Motor neuron (in vitro differentiated cells): ENCODE measurements around the gene P2RY10. TPM values are rescaled to one million over a fixed set of nuclear protein-coding genes. Genes with fewer than 3 reads are reported as not detected.
"Not testable (repeated sequence)": the region's sequence is repeated elsewhere in the genome, so short reads cannot be mapped to it uniquely, and the experiment has no call there.

Experiments
- ATAC-seq, 8 experiments: fragments of 200-7000 bp; cut with Tn5 transposase; replicated peaks in 6 of 8; 2 replicates each; pipeline ENCODE4 v1.8.0; 2021; ENCODE audit warnings: mild to moderate bottlenecking in 8 of 8, moderate library complexity in 8 of 8
- H3K27ac ChIP-seq, 2 donors: fragments of 250-450 bp; sonication (Bioruptor Pico); 2 replicates each; pipeline ENCODE4 v1.9.0; 2021; ENCODE audit warnings: antibody characterized with exemption in 2 of 2, mild to moderate bottlenecking in 2 of 2, moderate library complexity in 1 of 2
- H3K4me1 ChIP-seq, 2 donors: fragments of 250-450 bp; sonication (Bioruptor Pico); replicated peaks in 1 of 2; 2 replicates each; pipeline ENCODE4 v1.6.1; 2021; ENCODE audit warnings: antibody characterized with exemption in 2 of 2, mild to moderate bottlenecking in 2 of 2, moderate library complexity in 1 of 2
- H3K4me3 ChIP-seq, 5 donors: fragments of 250-450 bp; sonication (Bioruptor Pico); 2 replicates each; pipeline ENCODE4 v1.9.0; 2021; ENCODE audit warnings: antibody characterized with exemption in 5 of 5, mild to moderate bottlenecking in 5 of 5, moderate library complexity in 4 of 5
- WGBS, 10 experiments: fragments of 450-650 bp; shearing (Covaris generic); methylation state at CpG; one replicate each; pipeline ENCODE4 v1.0.0; 2022; 5-methylcytosine and 5-hydroxymethylcytosine counted together
- in situ Hi-C, 9 experiments: fragments of 400-800 bp; cut with MboI; loops; one replicate each; pipeline ENCODE4 v1.15.0; 2021; ENCODE audit warnings: low sequenced_read_pairs in 9 of 9, low pct_unique_long_range_greater_than_20kb in 2 of 9; ENCODE audit not compliant: unreplicated experiment in 9 of 9
- total RNA-seq, 8 experiments: library from RNA; unstranded; fragments of 300-600 nt; gene quantifications; 2 replicates each; pipeline versions ENCODE4 v1.2.3 to v1.2.4, GENCODE V29; 2022

The P2RY10 gene
- total RNA-seq, 8 experiments from 2014 or later = 0.66 to 1.6 TPM; not detected in 6

DNA sequence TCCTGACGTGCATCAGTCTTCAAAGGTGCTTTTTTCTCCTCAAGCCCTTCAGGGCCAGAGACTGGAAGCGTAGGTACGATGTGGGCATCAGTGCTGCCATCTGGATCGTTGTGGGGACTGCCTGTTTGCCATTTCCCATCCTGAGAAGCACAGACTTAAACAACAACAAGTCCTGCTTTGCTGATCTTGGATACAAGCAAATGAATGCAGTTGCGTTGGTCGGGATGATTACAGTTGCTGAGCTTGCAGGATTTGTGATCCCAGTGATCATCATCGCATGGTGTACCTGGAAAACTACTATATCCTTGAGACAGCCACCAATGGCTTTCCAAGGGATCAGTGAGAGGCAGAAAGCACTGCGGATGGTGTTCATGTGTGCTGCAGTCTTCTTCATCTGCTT, 15.7 kb downstream of the P2RY10 start:
- Histone ChIP-seq H3K27ac (no peak overlapping the region), H3K4me1 (no peaks in the 10 kb centered on the region), H3K4me3 (no peak overlapping the region)
- in situ Hi-C loops = no loop called here
- WGBS, 10 experiments = 0 to 92% (median 59%) methylated on average over 2 to 8 of the region's 8 CpGs; no CpG with 5 or more reads in 6 of the 10 experiments
- ATAC-seq = no peak

DNA sequence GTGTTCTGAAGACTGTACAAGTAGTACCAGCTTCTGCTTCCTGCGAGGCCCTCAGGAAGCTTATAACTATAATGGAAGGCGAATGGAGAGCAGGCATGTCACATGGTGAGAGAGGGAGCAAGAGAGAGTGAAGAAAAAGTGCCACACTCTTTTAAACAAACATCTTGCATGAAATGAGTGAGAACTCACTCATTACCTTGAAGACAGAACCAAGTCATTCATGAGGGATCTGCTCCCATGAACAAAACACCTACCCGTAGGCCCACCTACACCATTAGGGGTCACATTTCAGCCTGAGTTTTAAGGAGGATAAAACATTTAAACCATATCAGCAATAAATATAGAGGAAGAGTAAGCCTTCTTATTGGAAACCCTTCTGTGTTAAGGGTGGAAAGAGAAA, 19.4 kb downstream of the P2RY10 start:
- Histone ChIP-seq H3K4me3 (no peak overlapping the region), H3K4me1 (no peaks in the 10 kb centered on the region), H3K27ac (no peak overlapping the region)
- in situ Hi-C loops = no loop called here
- 0 to 42% methylated on average over 1 to 3 of the region's 3 CpGs; no CpG with 5 or more reads in 8 of the 10 experiments for WGBS, 10 experiments
- ATAC-seq = no peak

DNA sequence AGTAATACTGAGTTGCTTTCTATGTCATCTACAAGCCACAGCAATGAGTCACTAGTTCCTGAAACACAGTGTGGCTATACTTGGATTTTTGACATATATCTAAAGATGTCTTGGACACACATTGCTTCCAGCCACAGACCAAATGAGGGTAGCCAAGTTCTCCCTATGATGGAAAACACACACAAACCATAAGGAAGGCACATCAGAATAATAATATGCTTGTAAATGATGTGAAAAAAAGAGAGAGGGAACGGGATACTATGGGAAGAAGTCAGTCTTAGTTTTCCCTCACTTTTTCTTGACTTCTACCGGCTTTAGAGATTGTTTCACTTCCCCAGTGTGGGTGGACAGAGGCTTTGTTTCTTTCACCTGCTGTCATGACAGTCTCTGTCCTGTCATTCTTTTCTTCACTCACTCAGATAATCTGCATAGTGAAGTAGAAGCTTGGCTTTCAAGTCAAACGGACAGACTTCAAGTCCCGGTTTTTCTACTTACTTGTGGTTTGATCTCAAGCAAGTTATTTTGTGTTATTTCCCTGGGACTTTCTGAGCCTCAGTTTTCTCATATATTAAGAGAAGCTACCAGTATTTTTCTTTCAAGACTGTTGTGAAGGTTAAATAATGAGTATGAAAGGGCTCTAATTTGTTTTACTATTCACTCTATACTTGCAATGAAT, 34.7 kb downstream of the P2RY10 start:
- in situ Hi-C loops = no loop called here
- Histone ChIP-seq H3K4me1 (no peaks in the 10 kb centered on the region), H3K4me3 (no peak overlapping the region), H3K27ac (no peak overlapping the region)
- no peak for ATAC-seq
- WGBS, 10 experiments = 11 to 48% (median 21%) methylated on average over 3 to 4 of the region's 4 CpGs; no CpG with 5 or more reads in 6 of the 10 experiments

DNA sequence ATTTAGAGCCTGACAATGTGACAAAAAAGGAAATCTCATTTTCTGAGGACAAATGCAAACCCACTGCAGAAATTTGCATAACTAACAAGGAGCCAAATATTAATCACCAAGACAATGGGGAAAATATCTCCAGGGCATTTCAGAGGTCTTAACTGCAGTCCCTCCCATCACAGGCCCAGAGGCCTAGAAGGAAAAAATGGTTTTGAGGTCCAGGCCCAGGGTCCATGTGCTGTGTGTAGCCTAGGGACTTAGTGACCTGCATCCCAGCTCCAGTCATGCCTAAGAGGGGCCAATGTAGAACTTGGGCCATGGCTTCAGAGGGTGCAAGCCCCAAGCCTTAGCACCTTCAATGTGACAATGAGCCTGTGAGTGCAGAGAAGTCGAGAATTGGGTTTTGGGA, 44.2 kb downstream of the P2RY10 start:
- H3K4me1 ChIP-seq = no peaks in the 10 kb centered on the region
- WGBS, 10 experiments = 50% methylated on average over 1 of the region's 1 CpG; no CpG with 5 or more reads in 9 of the 10 experiments
- ATAC-seq = no peak
- in situ Hi-C loops = no loop called here
- no peak overlapping the region for H3K4me3 ChIP-seq
- H3K27ac ChIP-seq = no peak overlapping the region

DNA sequence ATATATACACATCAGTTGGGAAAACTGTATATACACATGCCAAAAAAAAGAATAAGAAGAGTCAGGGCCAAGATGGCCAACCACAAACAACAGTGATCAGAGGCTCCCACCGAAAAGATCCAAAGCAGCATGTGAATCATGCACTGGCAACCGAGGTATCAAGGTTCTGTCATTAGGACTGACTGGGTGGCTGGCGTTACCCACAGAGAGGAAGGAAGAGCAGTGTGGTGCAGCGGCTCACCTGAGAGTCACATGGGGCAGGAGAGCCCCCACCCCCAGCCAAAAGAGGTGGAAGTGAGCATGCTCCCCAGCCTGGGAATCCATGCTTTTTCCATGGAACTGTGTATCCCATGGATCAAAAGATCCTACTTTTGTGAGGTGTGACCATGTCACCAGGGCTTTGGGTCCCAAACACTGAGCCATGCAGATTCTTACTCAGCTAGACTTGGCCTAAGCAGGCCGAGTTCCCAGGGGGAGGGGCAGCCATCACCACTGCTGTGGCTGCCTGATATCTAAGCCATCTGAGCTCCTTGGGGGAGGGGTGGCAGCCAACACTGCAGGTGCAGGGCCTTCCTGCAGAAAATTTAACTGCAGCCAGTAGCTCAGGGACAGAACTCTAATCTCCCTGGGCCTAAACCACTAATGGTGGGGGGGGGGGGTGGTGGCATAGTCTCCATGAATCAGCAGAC, 52.8 kb downstream of the P2RY10 start:
- ATAC-seq = no peak
- H3K4me3 ChIP-seq = no peak overlapping the region
- no peak overlapping the region for H3K27ac ChIP-seq
- in situ Hi-C loops = no loop called here
- WGBS, 10 experiments = 0 to 58% (median 0%) methylated on average over 1 to 4 of the region's 5 CpGs; no CpG with 5 or more reads in 5 of the 10 experiments
- H3K4me1 ChIP-seq = no peaks in the 10 kb centered on the region

DNA sequence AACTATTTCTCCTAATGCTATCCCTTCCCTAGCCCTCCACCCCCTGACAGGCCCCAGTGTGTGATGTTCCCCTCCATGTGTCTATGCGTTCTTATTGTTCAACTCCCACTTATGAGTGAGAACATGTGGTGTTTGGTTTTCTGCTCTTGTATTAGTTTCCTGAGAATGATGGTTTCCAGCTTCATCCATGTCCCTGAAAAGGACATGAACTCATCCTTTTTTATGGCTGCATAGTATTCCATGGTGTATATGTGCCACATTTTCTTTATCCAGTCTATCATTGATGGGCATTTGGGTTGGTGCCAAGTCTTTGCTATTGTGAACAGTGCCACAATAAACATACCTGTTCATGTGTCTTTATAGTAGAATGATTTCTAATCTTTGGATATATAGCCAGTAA, 62.3 kb downstream of the P2RY10 start:
- ATAC-seq, H3K27ac ChIP-seq, H3K4me3 ChIP-seq, in situ Hi-C loops, H3K4me1 ChIP-seq: not testable (repeated sequence)
- 0 to 67% methylated on average over 1 of the region's 1 CpG; no CpG with 5 or more reads in 8 of the 10 experiments for WGBS, 10 experiments

Other genes starting within 250 kb of the P2RY10 start
- 10 to 100 TPM in 1 of 8 experiments, 1 to 10 TPM in 2, under 1 TPM in 4, not detected in 1; 0.22 to 11.3 (median 0.60) TPM for gene LPAR4, start 197.7 kb upstream of the P2RY10 start, total RNA-seq
- gene GPR174, start 199.3 kb downstream of the P2RY10 start, total RNA-seq = under 1 TPM in 4 of 8 experiments, not detected in 4; 0.05 to 0.17 (median 0.12) TPM